ENCODE measurements around the gene RASD1.

Gene RASD1

DNA sequence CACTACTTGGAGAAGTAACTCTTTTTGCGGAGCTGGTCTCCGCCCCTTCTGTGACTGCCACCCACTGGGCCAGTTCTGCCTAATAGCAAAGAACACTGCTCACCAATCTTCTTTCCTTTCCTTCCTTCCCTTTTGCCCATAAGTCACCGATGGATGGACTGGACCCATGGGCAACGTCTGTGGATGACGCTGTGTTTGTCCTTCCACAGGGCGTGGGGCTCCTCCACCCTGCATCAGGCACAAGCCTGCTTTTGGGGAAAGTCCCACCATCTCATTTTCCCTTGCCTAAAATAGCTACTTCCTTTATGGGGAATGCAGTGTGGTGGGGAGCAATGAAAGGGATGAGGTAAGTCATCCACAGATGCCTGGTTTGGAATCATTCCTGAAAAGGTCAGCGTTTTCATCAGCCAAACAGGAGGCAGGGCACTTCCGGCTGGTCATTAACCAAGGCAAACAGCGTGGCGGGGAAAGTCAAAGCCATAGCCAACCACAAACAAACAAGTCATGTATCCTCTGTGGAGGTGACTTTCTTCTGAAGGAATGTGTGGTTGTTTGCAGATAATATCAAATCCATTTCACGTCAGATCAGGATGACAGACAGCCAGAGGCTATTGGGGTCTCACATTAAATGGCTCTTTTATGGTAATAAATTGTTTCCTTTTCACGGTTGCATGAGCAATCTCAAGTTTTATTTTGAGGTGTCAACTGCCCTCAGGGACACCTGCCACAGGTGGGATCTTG lies 50.1 kb downstream of the RASD1 start:
- DNase-seq (ENCODE audit: low read depth in 3 of 3, low spot score in 1 of 3): no peak

DNA sequence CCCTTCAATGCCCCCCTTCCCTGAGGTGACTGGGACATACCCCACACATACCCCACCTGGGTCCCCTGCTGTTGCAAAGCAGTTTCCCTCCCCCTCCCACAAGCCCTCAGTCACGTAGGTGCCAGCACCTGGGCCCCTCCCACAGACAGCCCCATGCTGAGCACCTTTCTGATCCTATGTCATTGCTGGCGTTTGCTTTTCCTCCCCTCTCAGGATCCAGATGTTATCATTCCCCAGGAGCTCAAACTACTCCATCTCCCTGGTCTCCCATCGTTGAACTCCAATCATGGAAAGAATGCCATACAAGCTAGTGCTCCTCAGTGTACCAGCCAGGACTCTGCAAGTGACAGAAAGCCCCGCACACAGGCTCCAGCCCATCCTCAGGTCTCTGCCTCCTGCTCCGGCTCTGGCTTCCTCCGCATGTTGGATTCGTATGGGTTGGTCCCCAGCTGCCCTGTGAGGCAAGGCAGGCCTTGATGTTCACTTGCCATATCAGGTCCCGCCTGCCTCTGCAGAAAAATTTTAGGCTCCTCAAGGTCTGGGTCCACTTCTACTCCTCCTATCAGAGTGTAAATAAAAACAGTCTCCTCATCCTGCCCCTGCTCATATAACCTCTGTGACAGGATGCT lies 50.8 kb downstream of the RASD1 start:
- no peak for DNase-seq (ENCODE audit: low read depth in 3 of 3, low spot score in 1 of 3)

Data from stimulated activated CD4-positive, alpha-beta T cell treated with anti-CD3 and anti-CD28 coated beads, TNF-alpha, amount 100 ng/mL, for 1 hour (primary cell).